Measurements from ENCODE around the gene POGK.

The POGK gene

DNA sequence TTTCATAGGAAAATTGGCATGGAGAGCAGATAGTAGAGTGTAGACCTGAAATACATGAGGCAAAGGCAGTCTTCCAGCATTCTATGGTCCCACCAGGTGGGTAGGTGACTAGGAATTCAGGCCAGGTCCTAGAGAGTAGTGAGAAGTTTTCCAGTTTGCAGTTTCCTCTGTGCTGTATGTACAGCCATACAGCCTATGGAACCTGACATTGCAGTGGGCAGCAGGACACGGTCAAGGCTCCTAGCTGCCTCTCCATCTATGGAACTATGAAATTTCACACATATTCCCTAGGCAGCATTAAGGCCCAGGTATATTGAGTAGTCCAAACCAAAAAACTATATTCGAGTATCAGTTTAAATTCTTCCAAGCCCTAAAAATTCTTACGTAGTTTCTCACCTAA is 16.3 kb downstream of the POGK start:
- Histone ChIP-seq H3K27me3 (ENCODE audit: insufficient read depth, low read length, poor library complexity, severe bottlenecking) (no peaks in the 10 kb centered on the region), H3K9ac (ENCODE audit: low read depth, low read length, poor library complexity, severe bottlenecking) (no peak overlapping the region), H2AFZ (ENCODE audit: low read length) (no peak overlapping the region), H3K79me2 (ENCODE audit: insufficient read depth, low read length) (peaks cover 9% of the 10 kb centered on the region; the same call in 1 of the 2 replicates), H3K4me2 (ENCODE audit: low read depth, low read length, poor library complexity, severe bottlenecking) (no peak overlapping the region), H4K20me1 (ENCODE audit: insufficient read depth, low read length, poor library complexity, severe bottlenecking) (peaks cover 12% of the 10 kb centered on the region), H3F3A (ENCODE audit: low read depth) (no peaks in the 10 kb centered on the region; the same call in 1 of the 2 replicates), H3K4me3 (ENCODE audit: low read length, poor library complexity, severe bottlenecking) (no peak overlapping the region), H3K9me3 (ENCODE audit: insufficient read depth, low read depth, low read length) (no peaks in the 10 kb centered on the region), H3K9me2 (replicated peaks; ENCODE audit: low read depth, low read length) (no peaks in the 10 kb centered on the region), H3K4me1 (ENCODE audit: insufficient read depth, low read length, poor library complexity, severe bottlenecking) (peaks cover 3% of the 10 kb centered on the region), H3K36me3 (ENCODE audit: insufficient read depth, low read length) (peaks cover 100% of the 10 kb centered on the region)
- TF ChIP-seq EZH2phosphoT487 (IDR thresholded peaks at IDR 0.05; ENCODE audit: borderline replicate concordance), result no peak
- TF ChIP-seq, protein P1, sequence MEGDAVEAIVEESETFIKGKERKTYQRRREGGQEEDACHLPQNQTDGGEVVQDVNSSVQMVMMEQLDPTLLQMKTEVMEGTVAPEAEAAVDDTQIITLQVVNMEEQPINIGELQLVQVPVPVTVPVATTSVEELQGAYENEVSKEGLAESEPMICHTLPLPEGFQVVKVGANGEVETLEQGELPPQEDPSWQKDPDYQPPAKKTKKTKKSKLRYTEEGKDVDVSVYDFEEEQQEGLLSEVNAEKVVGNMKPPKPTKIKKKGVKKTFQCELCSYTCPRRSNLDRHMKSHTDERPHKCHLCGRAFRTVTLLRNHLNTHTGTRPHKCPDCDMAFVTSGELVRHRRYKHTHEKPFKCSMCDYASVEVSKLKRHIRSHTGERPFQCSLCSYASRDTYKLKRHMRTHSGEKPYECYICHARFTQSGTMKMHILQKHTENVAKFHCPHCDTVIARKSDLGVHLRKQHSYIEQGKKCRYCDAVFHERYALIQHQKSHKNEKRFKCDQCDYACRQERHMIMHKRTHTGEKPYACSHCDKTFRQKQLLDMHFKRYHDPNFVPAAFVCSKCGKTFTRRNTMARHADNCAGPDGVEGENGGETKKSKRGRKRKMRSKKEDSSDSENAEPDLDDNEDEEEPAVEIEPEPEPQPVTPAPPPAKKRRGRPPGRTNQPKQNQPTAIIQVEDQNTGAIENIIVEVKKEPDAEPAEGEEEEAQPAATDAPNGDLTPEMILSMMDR (conservative IDR thresholded peaks at IDR 0.05; ENCODE audit: low read length), result no peak

DNA sequence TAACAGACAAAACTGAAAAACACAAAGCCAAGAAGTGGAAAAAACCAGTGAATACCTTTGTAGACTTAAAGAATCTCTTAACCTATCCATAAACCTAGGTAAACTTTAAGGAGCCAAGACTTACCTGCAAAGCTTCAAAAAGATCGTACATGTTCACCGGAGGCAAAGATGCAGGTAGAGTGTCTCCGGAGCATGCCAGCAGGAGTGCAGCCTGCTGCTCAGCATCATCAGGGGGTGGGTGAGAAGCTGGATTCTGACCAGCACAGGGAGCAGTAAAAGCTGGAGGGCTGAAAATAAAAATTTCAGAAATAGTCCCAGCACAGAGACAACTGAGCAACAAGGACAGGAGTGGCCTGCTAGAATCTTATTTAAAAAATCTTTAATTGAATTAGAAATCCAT is 18.7 kb downstream of the POGK start:
- no peak overlapping the region for H2AFZ ChIP-seq (ENCODE audit: low read length)
- H3K9ac ChIP-seq (ENCODE audit: low read depth, low read length, poor library complexity, severe bottlenecking), result no peak overlapping the region
- H3K36me3 ChIP-seq (ENCODE audit: insufficient read depth, low read length), result peaks cover 98% of the 10 kb centered on the region
- H3K4me1 ChIP-seq (ENCODE audit: insufficient read depth, low read length, poor library complexity, severe bottlenecking), result peaks cover 1% of the 10 kb centered on the region
- no peak overlapping the region for H3K4me3 ChIP-seq (ENCODE audit: low read length, poor library complexity, severe bottlenecking)
- no peaks in the 10 kb centered on the region for H4K20me1 ChIP-seq (ENCODE audit: insufficient read depth, low read length, poor library complexity, severe bottlenecking)
- H3K27me3 ChIP-seq (ENCODE audit: insufficient read depth, low read length, poor library complexity, severe bottlenecking), result no peaks in the 10 kb centered on the region
- no peaks in the 10 kb centered on the region; the same call in 1 of the 2 replicates for H3F3A ChIP-seq (ENCODE audit: low read depth)
- TF ChIP-seq, protein P1 (conservative IDR thresholded peaks at IDR 0.05; ENCODE audit: low read length), result no peak
- TF ChIP-seq EZH2phosphoT487 (IDR thresholded peaks at IDR 0.05; ENCODE audit: borderline replicate concordance), result no peak
- no peaks in the 10 kb centered on the region for H3K9me3 ChIP-seq (ENCODE audit: insufficient read depth, low read depth, low read length)
- no peaks in the 10 kb centered on the region for H3K9me2 ChIP-seq (replicated peaks; ENCODE audit: low read depth, low read length)
- H3K79me2 ChIP-seq (ENCODE audit: insufficient read depth, low read length), result no peaks in the 10 kb centered on the region; the same call in 1 of the 2 replicates
- H3K4me2 ChIP-seq (ENCODE audit: low read depth, low read length, poor library complexity, severe bottlenecking), result no peak overlapping the region

DNA sequence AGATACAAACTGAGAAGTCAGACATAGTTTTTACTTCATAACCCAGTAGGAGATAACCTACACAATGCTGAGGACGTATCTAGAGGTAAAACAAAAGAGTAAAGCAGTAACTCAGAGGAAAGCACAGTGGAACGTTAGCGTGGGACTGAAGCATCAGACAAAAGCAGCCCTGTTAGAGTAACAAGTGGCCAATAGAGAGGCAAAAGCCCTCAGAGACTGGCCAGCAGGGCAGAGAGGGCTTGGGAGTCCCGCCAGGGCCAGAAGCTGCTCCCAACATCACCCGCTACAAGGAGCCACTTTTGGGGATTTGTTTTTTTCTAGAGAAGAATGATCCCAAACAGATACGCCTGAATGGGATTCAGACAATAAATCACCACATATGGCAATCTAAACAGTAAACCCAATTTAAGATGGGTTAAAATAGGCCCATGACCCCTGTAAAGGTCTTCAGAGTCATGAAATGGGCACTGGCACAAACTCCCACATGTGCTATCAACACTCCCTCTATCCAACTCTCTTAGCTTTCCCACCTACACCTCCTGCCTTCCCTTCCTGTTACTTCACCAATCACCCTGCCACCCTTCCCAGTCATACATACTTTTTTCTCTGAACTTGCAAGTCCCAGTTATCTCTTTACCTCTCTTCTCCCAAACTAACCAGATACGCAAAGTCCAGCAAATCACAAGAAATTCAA is 19.6 kb downstream of the POGK start:
- Histone ChIP-seq H3K36me3 (ENCODE audit: insufficient read depth, low read length) (peaks cover 98% of the 10 kb centered on the region), H3F3A (ENCODE audit: low read depth) (no peaks in the 10 kb centered on the region; the same call in 1 of the 2 replicates), H3K4me2 (ENCODE audit: low read depth, low read length, poor library complexity, severe bottlenecking) (no peak overlapping the region), H4K20me1 (ENCODE audit: insufficient read depth, low read length, poor library complexity, severe bottlenecking) (peaks cover 3% of the 10 kb centered on the region), H3K27me3 (ENCODE audit: insufficient read depth, low read length, poor library complexity, severe bottlenecking) (no peaks in the 10 kb centered on the region), H3K9me3 (ENCODE audit: insufficient read depth, low read depth, low read length) (no peaks in the 10 kb centered on the region), H3K4me1 (ENCODE audit: insufficient read depth, low read length, poor library complexity, severe bottlenecking) (no peaks in the 10 kb centered on the region), H3K9ac (ENCODE audit: low read depth, low read length, poor library complexity, severe bottlenecking) (no peak overlapping the region), H3K9me2 (replicated peaks; ENCODE audit: low read depth, low read length) (no peaks in the 10 kb centered on the region), H3K79me2 (ENCODE audit: insufficient read depth, low read length) (no peaks in the 10 kb centered on the region), H2AFZ (ENCODE audit: low read length) (no peak overlapping the region), H3K4me3 (ENCODE audit: low read length, poor library complexity, severe bottlenecking) (no peak overlapping the region)
- TF ChIP-seq, protein P1 (conservative IDR thresholded peaks at IDR 0.05; ENCODE audit: low read length), result no peak
- TF ChIP-seq EZH2phosphoT487 (IDR thresholded peaks at IDR 0.05; ENCODE audit: borderline replicate concordance), result no peak

Data from Loucy (cell line).